ENCODE data around the gene ZNF407. TPM values are rescaled to one million over a fixed set of nuclear protein-coding genes. Genes with fewer than 3 reads are reported as not detected.

Gene ZNF407
- total RNA-seq, 1 donor from 2014 or later = 26.7 TPM

- ChIA-PET POLR2A (no interaction called here), CTCF (no interaction called here)
- Mint-ChIP-seq H3K36me3 (ENCODE audit: low read depth) (peaks cover 16% of the 10 kb centered on the region), H3K9me3 (no peaks in the 10 kb centered on the region), H3K4me3 (no peak overlapping the region), H3K27me3 (no peaks in the 10 kb centered on the region), H3K4me1 (no peaks in the 10 kb centered on the region), H3K27ac (no peak overlapping the region)
- intact Hi-C loops (cut with micrococcal nuclease) = no loop called here
- TF ChIP-seq, protein P1, sequence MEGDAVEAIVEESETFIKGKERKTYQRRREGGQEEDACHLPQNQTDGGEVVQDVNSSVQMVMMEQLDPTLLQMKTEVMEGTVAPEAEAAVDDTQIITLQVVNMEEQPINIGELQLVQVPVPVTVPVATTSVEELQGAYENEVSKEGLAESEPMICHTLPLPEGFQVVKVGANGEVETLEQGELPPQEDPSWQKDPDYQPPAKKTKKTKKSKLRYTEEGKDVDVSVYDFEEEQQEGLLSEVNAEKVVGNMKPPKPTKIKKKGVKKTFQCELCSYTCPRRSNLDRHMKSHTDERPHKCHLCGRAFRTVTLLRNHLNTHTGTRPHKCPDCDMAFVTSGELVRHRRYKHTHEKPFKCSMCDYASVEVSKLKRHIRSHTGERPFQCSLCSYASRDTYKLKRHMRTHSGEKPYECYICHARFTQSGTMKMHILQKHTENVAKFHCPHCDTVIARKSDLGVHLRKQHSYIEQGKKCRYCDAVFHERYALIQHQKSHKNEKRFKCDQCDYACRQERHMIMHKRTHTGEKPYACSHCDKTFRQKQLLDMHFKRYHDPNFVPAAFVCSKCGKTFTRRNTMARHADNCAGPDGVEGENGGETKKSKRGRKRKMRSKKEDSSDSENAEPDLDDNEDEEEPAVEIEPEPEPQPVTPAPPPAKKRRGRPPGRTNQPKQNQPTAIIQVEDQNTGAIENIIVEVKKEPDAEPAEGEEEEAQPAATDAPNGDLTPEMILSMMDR (IDR thresholded peaks at IDR 0.05) = no peak
- DNase-seq = no peak
- ATAC-seq (ENCODE audit: low read depth) = no peak
Measured at GRCh38 chr18:75044296-75044695, 446.6 kb downstream of the ZNF407 start.

DNA sequence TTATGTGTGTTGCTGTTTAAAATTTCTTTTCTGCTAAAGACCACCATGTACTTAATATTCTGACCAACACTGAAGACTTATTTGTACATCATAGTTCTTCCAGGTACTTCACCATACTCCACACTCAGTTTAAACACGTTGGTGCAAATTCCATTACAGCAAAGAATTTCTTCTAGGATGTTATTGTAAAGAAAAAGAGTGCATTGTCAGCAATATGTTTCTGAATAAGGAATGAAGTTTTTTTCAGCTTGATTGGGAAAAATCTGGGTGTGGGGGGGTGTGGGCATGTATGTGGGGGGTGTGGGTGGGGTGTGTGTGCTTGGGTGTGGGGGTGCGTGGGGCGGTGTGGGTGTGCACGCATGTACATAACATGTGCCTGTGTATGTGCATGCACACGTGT, 447.1 kb downstream of the ZNF407 start:
- intact Hi-C loops (cut with micrococcal nuclease) = no loop called here
- Mint-ChIP-seq H3K36me3 (ENCODE audit: low read depth) (peaks cover 16% of the 10 kb centered on the region), H3K4me3 (no peak overlapping the region), H3K4me1 (no peaks in the 10 kb centered on the region), H3K9me3 (no peaks in the 10 kb centered on the region), H3K27ac (no peak overlapping the region), H3K27me3 (no peaks in the 10 kb centered on the region)
- ATAC-seq (ENCODE audit: low read depth) (no peak), DNase-seq (no peak)
- TF ChIP-seq, protein P1 (IDR thresholded peaks at IDR 0.05) = no peak
- CTCF ChIA-PET = no interaction called here
- POLR2A ChIA-PET = no interaction called here

GRCh38 chr18:75045272-75045671, 447.6 kb downstream of the ZNF407 start:
- Mint-ChIP-seq H3K27me3 (no peaks in the 10 kb centered on the region), H3K4me1 (no peaks in the 10 kb centered on the region), H3K36me3 (ENCODE audit: low read depth) (peaks cover 16% of the 10 kb centered on the region), H3K9me3 (no peaks in the 10 kb centered on the region), H3K27ac (no peak overlapping the region), H3K4me3 (no peak overlapping the region)
- DNase-seq (no peak), ATAC-seq (ENCODE audit: low read depth) (no peak)
- TF ChIP-seq, protein P1 (IDR thresholded peaks at IDR 0.05) = no peak
- ChIA-PET POLR2A (no interaction called here), CTCF (no interaction called here)
- intact Hi-C loops (cut with micrococcal nuclease) = no loop called here

DNA sequence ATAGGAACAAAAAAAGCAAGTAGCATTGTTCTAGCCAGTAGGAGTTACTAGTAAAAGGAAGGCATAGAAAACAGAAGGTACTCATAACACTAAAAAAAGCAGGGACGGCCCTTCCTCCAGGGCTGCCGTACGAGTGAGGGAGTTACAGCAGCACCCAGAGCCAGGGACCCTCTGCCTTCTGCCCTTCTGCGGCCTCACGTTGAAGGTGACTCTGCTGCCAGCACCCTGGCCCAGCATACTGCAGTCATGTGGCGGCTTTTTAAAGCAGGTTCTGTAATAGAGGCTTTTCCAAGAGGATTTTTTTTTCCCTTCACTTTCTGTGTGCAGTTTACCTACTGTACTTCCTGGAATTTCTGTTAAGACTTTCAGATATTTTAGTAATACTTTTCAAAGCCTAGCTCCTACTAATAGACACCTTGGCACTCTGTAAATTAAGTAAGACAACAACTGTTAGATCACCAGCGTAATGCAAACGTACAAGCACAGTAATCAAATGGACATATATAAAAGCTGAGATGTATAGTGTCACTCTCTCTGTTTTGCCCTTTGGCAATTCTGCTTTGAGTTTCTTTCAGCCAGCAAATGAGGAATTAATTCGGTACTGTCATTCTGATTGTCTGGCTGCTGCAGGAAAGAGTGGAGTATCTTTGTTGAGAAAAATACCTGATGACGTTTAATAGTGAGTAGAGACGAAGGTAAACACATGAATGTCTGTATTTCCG, 449.7 kb downstream of the ZNF407 start:
- no peak overlapping the region for H3K4me3 Mint-ChIP-seq
- no peaks in the 10 kb centered on the region for H3K27me3 Mint-ChIP-seq
- CTCF ChIA-PET = no interaction called here
- no peak for ATAC-seq (ENCODE audit: low read depth)
- DNase-seq = no peak
- POLR2A ChIA-PET = no interaction called here
- no peak overlapping the region for H3K27ac Mint-ChIP-seq
- intact Hi-C loops (cut with micrococcal nuclease) = no loop called here
- H3K36me3 Mint-ChIP-seq (ENCODE audit: low read depth) = peaks cover 16% of the 10 kb centered on the region
- no peaks in the 10 kb centered on the region for H3K4me1 Mint-ChIP-seq
- TF ChIP-seq, protein P1 (IDR thresholded peaks at IDR 0.05) = no peak
- H3K9me3 Mint-ChIP-seq = no peaks in the 10 kb centered on the region

GRCh38 chr18:75048776-75049454, 451.2 kb downstream of the ZNF407 start:
- Mint-ChIP-seq H3K27me3 (no peaks in the 10 kb centered on the region), H3K27ac (no peak overlapping the region), H3K4me1 (no peaks in the 10 kb centered on the region), H3K36me3 (ENCODE audit: low read depth) (peaks cover 14% of the 10 kb centered on the region), H3K9me3 (no peaks in the 10 kb centered on the region), H3K4me3 (no peak overlapping the region)
- DNase-seq (no peak), ATAC-seq (ENCODE audit: low read depth) (no peak)
- ChIA-PET POLR2A (no interaction called here), CTCF (no interaction called here)
- intact Hi-C loops (cut with micrococcal nuclease) = no loop called here
- TF ChIP-seq, protein P1 (IDR thresholded peaks at IDR 0.05) = no peak
